Colonic mucosa (tissue), 4 donors: Measurements from ENCODE around the gene SCGB3A2. TPM values are rescaled to one million over a fixed set of nuclear protein-coding genes. Genes with fewer than 3 reads are reported as not detected.

Experiments used
- DNase-seq: peaks from one replicate; pipeline ENCODE4 v3.0.0-alpha.2; 2020
- H3K27ac ChIP-seq: fragments of 200-600 bp; one replicate; pipeline ENCODE4 v1.8.0; 2021
- H3K27me3 ChIP-seq: fragments of 200-600 bp; one replicate; pipeline ENCODE4 v1.8.0; 2021
- H3K36me3 ChIP-seq: fragments of 200-600 bp; one replicate; pipeline ENCODE4 v1.8.0; 2021
- H3K4me1 ChIP-seq: fragments of 200-600 bp; one replicate; pipeline ENCODE4 v1.8.0; 2021; ENCODE audit warnings: mild to moderate bottlenecking
- H3K4me3 ChIP-seq: fragments of 200-600 bp; one replicate; pipeline ENCODE4 v1.8.0; 2021
- H3K9ac ChIP-seq, 2 donors: one replicate each; pipeline ENCODE4 v1.7.0; 2013; ENCODE audit warnings: control low read depth in 2 of 2, low read depth in 2 of 2, low read length in 2 of 2
- H3K9me3 ChIP-seq: fragments of 200-600 bp; one replicate; pipeline ENCODE4 v1.8.0; 2021
- intact Hi-C: fragments of 100-400 bp; cut with DNase I; formaldehyde crosslinking; loops from one replicate; pipeline ENCODE4 v1.14.1; 2022
- total RNA-seq, 2 donors: library from RNA; stranded (reverse); fragmentation: NEBNext Ultra II Directional in 1 of 2; extraction: Animal tissue kit (Norgen Biotek cat#: 25700) in 1 of 2; gene quantifications; one replicate each; pipeline ENCODE4 v1.2.1, GENCODE V29; 2021
- TF ChIP-seq, protein P1 (sequence below): fragments of 200-600 bp; IDR thresholded peaks from one replicate; pipeline ENCODE4 v1.8.0; 2022; ENCODE audit warnings: antibody characterized with exemption, mild to moderate bottlenecking
- donor health status: healthy.
- donor health status: DM: no; HTN: no; CAD: no.
- donor health status: DM: no; HTN: no; CAD: no.

The SCGB3A2 gene
- total RNA-seq, 2 donors from 2014 or later = 0.67 TPM; not detected in 1

GRCh38 chr5:147876141-147876540, 2.4 kb upstream of the SCGB3A2 start:
- intact Hi-C loops = no loop called here
- H3K36me3 ChIP-seq = no peaks in the 10 kb centered on the region
- H3K4me1 ChIP-seq = no peaks in the 10 kb centered on the region
- H3K27me3 ChIP-seq = no peaks in the 10 kb centered on the region
- no peak overlapping the region for H3K27ac ChIP-seq
- H3K4me3 ChIP-seq = no peak overlapping the region
- no peaks in the 10 kb centered on the region for H3K9me3 ChIP-seq
- H3K9ac ChIP-seq = no peak overlapping the region
- no peak for DNase-seq
- TF ChIP-seq, protein P1, sequence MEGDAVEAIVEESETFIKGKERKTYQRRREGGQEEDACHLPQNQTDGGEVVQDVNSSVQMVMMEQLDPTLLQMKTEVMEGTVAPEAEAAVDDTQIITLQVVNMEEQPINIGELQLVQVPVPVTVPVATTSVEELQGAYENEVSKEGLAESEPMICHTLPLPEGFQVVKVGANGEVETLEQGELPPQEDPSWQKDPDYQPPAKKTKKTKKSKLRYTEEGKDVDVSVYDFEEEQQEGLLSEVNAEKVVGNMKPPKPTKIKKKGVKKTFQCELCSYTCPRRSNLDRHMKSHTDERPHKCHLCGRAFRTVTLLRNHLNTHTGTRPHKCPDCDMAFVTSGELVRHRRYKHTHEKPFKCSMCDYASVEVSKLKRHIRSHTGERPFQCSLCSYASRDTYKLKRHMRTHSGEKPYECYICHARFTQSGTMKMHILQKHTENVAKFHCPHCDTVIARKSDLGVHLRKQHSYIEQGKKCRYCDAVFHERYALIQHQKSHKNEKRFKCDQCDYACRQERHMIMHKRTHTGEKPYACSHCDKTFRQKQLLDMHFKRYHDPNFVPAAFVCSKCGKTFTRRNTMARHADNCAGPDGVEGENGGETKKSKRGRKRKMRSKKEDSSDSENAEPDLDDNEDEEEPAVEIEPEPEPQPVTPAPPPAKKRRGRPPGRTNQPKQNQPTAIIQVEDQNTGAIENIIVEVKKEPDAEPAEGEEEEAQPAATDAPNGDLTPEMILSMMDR = no peak

DNA sequence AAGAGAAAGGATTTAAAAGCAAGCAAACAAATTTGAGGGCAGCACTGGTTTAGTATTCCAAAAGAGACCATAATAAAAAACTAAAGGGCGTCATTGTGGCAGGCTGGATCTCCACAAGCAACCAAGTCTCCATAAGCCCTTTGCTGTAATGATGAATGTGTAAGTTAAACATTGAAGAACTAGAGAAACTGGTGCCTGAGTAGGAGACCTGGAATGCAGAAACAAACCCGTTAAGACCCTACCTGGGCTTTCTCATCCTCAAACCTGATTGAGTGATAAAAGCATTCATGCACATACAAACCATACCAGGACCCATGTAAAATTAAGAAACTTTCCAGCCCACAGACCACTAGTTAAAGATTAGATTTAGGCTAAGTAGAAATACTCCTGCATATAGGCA, 1.9 kb upstream of the SCGB3A2 start:
- H3K36me3 ChIP-seq = no peaks in the 10 kb centered on the region
- no peak overlapping the region for H3K4me3 ChIP-seq
- no peaks in the 10 kb centered on the region for H3K27me3 ChIP-seq
- H3K27ac ChIP-seq = no peak overlapping the region
- TF ChIP-seq, protein P1 = no peak
- intact Hi-C loops = no loop called here
- DNase-seq = no peak
- no peaks in the 10 kb centered on the region for H3K9me3 ChIP-seq
- no peaks in the 10 kb centered on the region for H3K4me1 ChIP-seq
- no peak overlapping the region for H3K9ac ChIP-seq

DNA sequence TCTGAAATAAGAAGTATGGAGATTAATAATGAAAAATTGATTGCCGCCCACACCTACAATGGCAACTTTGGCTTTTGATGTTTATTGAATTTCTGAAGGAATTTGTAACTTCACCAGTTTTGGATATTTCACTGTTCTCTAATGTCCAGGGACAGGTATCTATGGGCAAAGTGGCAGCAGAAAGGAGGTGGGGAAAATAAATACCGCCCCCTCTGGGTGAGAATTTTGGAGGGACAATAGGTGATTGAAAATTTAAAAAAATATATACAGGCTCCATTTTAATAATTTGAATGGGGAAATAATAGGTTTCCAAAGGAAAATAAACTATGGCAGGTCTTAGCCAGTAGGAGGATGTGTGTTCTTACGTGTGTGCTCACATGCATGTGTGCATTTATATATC, 1.3 kb downstream of the SCGB3A2 start:
- Histone ChIP-seq H3K4me1 (no peaks in the 10 kb centered on the region), H3K27me3 (no peaks in the 10 kb centered on the region), H3K36me3 (no peaks in the 10 kb centered on the region), H3K27ac (no peak overlapping the region), H3K9ac (no peak overlapping the region), H3K9me3 (no peaks in the 10 kb centered on the region), H3K4me3 (no peak overlapping the region)
- TF ChIP-seq, protein P1 = no peak
- intact Hi-C loops = no loop called here
- no peak for DNase-seq

DNA sequence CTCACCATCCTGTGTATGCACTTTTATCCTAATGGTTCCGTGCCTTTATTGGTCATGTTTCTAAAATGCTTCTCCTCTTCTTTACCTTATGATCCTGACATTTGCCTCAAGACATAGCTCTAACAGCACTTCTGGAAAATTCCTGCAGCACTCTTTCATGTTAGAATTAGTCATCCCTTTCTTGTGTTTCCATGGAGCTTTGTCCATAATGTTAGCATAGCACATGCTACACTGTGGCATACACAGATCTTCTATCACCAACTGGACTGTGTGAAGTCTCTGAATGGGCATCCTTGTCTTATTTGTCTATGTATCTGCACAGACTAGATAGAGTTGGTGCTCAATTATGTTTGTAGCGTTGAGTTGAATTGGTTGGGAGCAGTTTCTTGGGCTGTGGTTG, 2.0 kb downstream of the SCGB3A2 start:
- intact Hi-C loops = no loop called here
- H3K36me3 ChIP-seq = no peaks in the 10 kb centered on the region
- no peaks in the 10 kb centered on the region for H3K9me3 ChIP-seq
- TF ChIP-seq, protein P1 = no peak
- H3K27me3 ChIP-seq = no peaks in the 10 kb centered on the region
- no peak overlapping the region for H3K4me3 ChIP-seq
- no peak overlapping the region for H3K9ac ChIP-seq
- DNase-seq = no peak
- no peaks in the 10 kb centered on the region for H3K4me1 ChIP-seq
- H3K27ac ChIP-seq = no peak overlapping the region

DNA sequence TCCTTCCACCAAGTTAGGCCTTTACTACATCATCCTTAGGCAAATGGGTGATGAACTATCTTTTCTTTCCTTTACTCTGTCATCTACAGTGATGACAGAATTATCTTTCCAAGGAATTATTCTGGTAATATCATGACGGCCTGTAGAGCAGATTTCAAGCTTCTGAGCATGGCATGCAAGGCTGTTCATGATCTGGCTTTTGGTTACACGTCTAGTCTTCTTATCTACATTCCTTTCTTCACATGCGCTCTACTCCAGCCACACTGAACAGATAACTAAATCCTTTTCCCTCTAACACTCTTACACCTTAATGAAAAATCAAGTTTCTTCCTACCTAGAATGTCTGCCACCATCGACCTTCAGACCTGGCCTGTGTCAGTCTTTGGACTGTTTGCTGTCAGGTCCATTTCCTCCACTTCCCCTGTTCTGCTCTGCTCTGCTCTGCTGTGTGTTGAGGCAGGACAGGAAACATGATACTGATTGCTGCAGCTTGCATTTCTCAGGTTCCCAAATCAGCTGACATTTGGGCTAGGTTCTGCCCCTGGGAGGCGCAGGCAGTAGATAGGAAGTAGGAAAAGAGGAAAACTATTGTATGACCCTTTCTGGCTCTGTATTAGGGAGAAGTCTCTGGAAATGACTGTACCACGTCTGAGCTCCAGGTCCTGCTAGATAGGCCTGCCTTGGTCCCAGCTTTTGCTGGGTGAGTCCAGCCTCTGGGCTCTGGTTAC, 4.2 kb downstream of the SCGB3A2 start:
- TF ChIP-seq, protein P1 = no peak
- no peaks in the 10 kb centered on the region for H3K9me3 ChIP-seq
- H3K4me1 ChIP-seq = no peaks in the 10 kb centered on the region
- no peaks in the 10 kb centered on the region for H3K36me3 ChIP-seq
- no peak overlapping the region for H3K9ac ChIP-seq
- no peak for DNase-seq
- no peaks in the 10 kb centered on the region for H3K27me3 ChIP-seq
- intact Hi-C loops = no loop called here
- no peak overlapping the region for H3K27ac ChIP-seq
- no peak overlapping the region for H3K4me3 ChIP-seq
